ENCODE results near the gene NFASC.

The NFASC gene

DNA sequence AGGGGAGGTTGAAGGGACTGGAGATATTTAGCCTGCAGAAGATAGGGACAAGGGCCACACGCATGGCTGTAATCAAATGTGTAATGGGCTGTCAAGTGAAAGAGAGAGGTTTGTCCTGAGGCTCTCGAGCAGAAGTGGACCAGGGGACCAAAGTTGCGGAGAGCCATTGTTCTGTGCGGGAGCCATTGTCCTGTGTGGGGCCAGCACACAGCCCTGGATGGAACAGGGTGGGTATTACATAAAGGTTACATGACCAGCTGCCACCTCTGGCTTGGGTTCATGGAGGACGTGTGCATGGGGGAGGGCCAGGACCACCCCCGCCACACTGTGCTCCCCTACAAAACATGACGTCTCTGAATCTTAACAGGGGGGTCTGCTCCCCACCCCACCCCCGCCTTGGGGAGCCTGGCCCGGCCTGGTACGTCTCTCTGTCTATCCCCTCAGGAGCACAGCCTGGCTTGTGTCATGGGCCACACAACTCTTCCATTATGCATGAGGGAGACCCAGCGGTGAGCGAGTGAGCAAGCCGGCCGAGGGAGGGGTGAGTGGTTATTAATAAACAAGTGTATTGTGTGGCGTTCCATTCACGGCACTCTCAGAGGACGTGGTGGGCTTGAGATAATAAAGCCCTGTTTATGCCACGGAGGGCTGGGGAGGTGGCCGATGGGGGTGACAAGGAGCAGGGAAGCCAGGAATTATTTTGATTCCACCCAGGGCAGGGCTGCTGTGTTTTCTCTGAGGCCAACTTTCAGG, at the start of gene NFASC:
Gene NFASC, plus strand, starts transcription at position 703 of the 753 bp plus-strand sequence. CDS start 73,454 bp downstream, outside the sequence.
- DNase-seq, result peak; percentile 6

DNA sequence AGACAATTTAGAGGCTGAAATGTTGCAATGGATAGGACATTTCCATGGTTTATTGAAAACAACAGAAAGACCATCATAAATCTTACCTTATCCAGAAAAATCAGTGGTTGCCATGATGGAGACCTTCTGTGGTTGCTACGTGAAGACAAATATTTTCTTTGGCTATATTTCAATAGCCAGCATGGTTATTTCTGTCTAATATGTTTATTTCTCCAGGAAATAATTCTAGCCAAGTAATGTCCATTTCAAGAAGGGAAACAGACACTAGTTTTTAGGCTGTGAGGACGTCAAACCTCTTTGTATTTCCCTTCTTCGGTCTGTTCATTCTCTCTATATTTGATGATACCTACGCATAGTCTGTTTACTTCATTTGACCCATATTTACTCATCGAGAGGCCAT, 49.2 kb upstream of the NFASC start:
- no peak for DNase-seq

DNA sequence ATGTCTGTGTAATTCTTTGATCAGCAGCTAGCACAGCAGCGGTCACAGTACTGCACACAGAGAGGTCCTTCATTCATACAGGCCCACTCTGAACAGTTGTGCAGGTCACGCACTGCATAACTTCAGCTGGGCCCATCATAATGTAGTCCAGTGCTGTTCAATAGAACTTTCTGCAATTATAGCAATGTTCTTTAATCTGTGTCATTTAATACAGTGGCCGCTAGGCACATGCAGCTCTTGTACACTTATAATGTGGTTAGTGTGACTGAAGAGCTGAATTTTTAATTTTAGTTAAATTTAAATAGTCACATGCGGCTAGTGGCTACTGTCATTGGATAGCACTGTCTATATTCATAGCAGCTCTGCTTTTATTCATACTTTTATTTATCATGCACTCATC, 48.7 kb upstream of the NFASC start:
- no peak for DNase-seq

DNA sequence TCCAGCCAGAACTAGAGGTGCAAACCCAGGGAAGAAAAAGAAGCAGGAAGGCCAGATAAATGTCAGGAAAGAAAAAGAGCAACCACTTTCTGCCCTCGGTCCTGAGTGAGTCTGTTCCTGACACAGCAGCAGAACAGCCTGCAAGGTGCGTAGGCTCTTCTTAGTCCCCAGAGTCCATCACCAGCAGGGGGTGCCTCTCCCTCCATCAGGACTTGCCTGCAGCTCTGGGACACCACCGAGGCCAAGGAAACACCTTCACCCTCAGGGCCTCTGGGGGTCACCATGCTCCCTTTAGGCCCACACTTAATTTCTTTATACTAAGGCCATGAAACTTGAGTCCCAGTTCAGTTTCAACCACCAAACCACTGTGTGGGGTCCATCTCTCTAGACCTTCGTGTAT, 43.7 kb upstream of the NFASC start:
- no peak for DNase-seq

DNA sequence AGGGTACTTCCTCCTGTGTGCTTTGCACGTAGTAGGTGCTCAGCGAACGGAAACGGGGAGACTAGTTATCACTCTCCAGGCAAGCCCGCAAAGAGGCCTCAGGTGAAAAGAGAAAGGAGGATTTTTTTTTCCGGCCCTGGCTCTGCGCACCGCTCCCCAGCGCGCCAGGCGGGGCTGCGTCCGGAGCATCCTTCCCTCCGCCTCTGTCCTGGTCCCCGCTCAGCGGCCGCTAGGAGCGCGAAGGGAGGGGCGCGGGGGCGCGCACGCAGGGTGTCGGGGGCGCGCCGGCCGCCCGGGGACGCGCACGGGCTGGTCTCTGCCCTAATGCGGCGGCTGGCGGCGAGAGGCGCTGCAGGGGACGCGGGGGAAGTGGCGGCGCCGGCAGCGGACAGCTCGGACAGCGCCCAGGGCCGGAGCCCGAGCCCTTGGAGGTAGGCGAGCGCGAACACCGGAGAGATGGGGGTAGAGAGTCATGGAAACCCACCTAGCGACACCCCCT, 42.3 kb upstream of the NFASC start:
- DNase-seq, result peak; percentile 36

DNA sequence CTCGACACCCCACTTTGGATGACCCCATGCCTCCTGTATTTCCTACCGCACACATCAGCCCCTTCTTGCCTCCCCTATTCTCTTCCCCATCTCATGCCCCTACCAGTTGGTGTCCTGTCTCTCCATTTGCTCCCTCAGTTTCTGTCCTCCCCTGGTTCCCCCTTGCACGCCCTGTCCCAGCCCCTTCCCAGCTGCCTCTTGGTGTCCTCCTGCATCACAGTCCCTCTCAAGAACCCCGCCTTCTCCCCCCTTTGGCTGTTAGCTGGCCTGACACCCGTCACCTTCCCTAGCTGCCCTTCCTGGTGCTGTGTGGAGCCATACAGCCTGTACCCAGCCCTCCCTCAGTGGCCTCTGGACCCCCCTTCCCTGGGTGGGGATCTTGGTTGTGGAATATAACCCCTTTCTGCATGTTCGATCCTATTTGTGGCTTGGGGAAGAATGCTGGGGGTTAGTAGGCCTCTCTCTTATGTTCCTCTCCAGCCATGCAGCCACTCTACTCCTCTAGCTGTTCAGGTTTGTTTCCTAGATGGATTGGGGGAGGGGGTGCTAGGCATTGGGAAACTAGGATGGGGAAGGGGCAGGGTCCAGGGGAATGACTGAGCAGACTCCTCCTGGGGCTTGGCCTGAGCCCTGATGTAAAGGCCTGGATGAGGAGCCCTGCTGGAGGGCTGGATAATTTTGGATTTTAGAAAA, 41.4 kb upstream of the NFASC start:
- no peak for DNase-seq

DNA sequence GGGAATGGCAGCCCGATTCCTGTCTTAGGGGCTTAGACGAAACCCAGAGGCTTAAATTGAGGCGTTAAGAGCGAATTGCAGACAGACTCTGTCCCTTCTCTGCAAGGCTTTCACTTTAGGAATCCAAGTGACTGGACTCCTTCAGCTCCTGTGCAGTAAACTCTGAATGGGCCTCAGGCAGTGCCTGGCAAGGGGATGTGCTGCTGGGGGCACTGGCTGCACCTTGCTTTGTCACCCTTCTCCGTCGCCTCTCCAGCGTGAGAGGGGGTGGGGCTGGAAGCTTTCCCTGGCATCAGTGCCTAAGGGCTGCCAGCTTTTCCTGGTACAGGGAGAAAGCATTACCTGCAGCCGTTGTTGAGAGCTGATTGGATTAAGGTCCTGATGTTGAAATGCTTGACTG, 39.9 kb upstream of the NFASC start:
- DNase-seq, result no peak

DNA sequence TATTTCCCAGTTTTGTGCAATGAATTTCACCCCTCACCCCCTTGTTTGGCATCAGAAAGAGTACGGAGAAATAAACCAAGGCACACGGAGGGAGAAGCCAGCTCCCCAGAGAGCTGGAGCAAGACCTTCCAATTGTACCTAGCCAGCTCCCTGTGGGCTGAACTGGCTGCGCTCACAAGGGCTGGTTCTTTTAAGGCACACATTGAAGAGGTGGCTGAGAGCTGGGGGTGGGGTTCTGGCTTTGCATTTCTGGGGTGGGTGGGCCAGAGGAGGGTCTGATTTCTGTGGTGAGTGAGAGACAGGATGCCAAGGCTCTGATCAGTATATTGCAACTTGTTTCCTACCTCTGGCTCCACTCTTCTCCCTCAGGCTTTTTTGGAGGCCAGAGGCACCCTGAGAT, 39.5 kb upstream of the NFASC start:
- no peak for DNase-seq

DNA sequence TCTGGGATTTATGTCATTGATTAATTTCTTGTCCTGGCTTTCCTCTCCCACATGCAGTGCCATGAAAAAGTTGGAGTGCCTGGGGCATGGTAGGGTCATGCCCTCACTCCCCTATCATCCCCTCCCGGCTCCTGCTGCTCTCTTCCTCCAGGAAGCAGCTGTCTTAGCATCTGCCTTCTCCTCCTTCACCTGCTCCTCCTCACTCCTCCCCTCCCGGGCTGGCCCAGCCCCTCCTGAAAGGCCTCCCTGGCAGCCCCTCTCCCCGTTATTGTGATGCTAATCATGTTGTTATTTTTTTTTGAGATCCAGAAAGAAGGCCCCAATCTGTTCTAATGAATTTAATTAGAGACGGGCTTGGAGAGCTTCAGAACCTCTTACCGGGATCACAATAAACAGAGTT, 36.3 kb upstream of the NFASC start:
- DNase-seq, result no peak

DNA sequence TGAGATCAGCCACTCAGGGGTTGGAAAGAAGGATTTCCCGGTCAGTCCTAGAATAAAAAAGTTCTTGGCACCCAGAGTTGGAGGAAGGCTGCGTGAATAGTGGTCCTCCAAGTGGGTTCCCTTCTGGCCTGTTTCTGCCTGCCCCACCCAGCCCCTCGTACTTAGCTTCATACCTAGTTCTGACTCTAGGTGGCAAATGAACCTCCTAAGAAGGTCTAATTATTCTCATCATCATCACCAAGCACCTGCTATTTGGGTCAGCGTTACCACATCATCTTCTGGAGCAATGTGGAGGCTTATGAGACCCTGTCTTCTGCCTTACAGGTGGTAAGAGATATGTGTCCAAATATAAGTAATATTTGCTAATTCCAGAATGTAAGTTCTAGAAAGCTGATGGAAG, 35.9 kb upstream of the NFASC start:
- DNase-seq, result no peak

DNA sequence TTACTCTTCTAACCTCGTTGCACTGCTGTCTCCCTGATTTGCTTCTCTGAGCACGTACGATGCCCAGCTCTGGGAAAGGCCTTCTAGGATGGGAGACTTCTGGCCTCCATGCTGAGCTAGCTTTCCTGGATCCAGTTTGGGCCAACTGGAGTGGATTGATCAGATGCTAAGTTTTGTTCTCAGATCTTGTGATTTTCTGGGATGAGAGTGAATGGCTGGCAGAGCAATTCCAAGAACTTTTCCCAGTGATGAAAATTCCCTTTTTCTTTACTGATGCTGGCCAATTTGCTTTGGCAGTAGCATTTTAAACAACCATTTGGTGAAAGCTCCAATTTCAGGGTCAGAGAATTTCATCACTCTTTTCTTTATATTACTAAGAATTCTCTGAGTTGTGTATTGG, 34.9 kb upstream of the NFASC start:
- DNase-seq, result no peak

DNA sequence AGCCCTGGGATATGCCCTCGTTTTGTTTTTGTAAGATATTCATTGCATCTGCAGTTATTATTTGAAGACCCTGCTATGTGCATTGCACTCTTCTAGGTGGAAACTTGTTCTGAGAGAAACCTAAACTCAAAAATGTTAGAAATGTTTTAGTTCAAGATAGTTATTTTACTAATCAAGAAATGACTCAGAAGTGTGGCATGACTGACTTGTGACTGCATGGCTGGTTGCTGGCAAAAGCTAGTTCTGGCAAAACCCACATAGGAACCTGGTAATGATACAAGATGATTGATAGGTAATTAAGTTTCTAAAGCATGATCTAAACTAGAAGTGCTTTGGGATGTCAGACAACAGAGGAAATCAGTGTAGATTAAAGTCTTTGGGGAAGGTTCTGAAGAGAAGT, 33.8 kb upstream of the NFASC start:
- no peak for DNase-seq

DNA sequence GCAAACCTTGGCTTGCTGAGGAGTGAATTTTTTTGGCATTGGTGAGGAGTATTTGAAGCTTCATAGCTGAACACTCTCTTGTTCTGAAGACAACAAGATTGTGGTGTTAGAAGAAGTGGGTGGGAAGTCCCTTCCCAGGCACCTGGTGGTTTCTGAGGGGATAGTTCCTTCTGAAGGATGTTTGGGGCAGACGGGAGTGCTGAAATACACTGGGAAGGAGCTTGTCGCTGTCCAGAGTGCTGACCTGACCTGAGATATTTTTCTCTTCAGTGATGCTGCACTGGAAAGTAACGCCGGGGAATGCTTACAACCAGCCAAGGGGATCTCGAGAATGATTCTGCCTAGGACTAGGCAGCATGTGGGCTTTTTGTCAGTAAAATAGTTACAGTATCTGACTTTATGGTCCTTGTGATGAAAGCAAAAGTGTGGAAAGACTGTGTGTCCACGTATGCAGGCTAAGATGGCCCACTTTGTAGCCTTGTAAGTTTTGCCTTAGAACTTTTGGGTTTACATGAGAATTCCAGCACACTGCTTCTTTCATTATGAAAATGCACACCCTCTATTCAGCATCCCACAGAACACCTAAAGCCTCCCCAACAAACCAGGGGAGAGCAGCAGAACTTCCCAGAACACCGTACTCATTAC, 33.1 kb upstream of the NFASC start:
- DNase-seq, result no peak

DNA sequence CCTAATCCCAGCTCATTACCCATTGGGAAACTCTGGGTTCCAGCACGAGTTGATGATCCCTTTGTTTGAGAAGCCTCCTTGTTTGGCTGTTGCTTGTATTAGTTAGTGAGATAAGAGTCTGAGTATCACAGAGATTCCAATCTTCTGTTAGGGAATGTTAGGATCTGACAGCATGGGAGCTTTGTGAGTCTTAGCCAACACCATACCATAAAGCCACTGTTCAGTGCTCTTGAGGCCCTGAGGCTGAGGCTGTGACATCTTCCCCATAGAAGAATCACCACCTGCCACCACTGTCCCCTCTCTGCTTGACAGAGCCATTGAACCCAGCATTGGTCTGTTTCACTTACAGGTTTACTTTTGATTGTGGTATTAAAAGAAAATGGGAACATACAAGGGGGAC, 29.3 kb upstream of the NFASC start:
- DNase-seq, result no peak

DNA sequence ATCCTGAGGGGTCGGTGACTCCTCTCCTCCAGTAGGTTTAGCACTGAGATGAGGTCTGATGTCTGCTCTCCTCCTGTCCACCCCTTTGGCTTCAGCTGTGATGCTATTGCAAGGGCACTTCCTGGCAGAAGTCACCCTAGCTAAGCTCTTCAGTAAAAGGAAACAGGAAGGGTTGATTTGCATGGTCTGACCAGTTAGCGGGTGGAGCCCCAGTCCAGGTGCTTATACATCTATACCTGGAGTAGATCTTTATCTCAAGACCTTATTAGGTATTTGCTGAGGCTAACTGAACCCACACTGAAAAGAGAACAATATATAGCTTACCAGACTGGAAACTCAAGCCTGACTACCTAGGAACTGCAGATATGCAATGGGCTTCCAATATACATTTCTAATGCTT, 28.9 kb upstream of the NFASC start:
- DNase-seq, result no peak

DNA sequence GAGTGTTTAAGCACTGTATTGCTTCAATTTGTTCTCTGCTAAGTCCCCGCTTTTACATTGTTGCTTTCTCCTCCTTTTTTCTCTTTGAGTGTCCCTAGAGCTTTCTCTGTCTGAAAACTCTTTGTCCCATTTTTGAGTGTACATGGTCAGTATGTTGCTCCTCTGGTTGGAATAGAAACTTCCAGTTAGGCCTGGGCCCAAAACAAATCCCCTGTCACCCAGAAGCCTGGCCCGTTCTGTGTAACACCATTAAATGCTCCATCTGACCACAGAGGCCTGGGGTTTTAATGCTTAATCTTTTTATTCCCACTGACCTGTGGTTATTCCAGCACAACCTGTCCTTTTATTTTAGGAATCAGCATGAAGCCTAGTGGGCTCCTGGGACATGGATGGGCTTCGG, 28.3 kb upstream of the NFASC start:
- no peak for DNase-seq

DNA sequence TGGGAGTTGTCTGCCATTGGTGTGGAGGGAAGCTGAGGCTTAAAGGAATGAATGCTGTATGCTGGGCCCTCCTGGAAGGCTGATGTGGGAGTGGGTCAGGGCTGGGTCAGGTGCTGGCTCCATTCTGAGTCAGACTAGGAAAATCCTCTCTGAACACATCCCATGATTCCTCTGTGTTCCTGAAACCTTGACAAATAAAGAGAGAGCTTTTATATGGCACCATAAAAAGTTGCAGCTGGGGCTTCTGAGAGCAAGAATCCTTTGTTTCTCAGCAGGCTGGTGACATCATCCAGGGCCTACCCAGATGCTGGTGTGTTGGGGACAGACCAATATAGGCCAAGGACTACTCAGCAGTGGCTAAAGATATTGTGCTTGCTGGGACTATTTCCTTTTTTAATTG, 27.8 kb upstream of the NFASC start:
- no peak for DNase-seq

DNA sequence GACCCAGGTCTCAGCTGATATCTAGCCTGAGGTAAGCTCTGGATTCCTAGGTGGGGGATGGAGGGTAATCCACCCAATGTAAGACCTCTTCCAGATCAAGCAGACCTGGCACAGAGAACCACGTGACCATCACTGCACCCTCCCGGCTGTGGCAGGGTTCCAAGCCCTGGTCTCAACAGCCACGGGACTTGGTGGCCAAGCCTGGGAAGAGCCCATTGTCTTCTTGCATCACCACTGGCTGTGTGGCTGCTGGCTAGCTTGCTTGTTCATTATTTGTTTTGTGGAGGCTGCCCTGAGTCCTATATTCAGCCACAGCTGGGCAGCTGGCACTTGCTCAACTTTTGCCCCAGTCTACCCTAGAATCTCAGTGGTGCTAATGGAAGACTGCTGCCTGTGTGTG, 24.1 kb upstream of the NFASC start:
- no peak for DNase-seq

DNA sequence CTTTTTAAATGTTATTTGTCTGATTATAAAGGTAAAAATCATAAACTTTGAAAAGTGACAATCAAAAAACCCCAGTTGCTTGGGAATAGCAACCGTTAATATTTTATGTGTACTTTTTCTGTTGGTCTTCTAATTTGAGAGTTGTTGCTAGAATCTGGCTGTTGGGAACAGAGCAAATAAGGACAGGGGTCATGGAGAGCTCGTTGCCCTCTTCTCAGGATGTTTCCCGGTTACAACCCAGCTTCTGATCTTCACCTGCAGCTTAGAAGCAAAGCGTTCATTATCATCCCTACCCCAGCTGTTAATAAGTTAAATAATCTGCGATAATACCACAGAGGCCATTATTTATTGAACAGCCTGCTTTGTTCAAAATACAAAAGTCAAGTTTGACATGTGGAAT, 22.1 kb upstream of the NFASC start:
- DNase-seq, result no peak

DNA sequence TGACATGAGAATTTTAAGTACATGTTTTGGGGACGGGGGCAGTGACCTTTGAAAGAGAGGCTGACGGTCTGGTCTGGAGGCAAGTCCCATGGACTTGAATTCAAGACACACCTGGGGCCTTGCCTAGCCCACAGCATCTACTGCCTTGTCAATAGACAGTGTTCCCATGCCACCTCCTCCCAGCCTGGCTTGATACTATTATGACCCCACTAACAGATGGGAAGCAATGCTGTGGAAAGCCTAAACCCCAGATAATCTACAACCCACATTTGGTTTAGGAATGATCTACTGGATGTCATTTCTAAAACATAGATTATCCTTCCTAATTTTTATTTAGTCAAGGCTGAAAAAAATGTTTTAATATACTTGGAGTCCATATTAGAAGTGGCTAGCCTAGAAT, 17.8 kb upstream of the NFASC start:
- no peak for DNase-seq

DNA sequence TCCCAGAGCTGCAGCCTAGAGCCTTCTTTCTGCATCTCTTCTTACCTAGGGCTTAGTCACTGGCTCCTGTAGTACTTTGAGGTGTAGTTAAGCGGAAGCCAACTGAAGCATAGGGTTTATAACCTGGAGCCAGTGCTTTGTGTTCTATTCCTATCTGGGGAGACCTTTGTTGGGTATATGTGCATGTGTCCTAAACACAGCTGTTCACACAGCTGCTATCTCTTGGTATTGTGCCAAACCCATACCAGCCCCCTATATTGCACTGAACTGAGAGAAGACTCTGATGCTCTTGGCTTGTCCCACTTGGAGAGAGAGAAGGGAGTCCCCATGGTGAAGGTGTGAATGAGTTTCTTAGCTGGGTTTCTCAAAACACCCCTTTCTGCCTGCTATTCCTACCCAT, 17.2 kb upstream of the NFASC start:
- DNase-seq, result no peak

DNA sequence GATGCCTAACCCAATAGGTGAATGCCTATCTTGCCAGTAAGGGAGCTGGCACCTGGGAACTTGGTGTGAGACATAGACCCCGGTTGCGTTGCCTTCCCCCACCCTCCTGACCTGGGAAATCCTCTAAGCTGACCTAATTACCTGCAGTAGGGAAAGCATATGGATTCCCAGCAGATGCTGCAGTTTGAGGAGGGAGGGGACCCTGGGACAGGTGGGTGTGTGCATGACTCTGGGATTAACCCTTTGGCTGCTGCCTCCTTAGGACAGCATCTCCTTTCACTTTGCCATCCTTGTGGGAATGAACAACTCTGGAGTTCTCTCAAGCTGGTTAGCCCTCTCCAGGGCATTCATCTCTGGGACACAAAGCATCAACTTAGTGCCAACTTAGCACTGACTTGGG, 16.4 kb upstream of the NFASC start:
- no peak for DNase-seq

DNA sequence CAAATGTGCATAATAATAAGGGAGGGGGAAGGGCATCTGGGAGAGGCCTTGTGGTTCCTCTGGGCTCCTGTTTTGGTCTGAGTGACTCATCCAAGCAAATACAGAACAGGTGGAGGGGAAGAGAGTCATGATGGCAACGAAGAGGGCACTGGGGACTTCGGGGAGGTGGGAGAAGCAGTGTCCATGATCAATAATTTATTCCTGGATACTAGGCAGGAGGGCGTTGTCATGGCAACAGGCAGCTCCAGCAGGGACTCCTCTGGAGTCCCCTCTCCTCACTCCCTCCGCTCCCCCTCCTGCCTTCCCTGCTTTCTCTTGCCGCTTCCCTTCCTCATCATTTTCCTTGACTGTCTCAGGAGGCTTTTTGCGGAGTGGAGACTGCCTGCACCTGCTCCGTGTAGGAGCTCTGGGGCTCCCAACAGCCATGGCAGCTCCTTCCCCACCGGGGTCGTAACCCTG, 12.3 kb upstream of the NFASC start:
- no peak for DNase-seq

DNA sequence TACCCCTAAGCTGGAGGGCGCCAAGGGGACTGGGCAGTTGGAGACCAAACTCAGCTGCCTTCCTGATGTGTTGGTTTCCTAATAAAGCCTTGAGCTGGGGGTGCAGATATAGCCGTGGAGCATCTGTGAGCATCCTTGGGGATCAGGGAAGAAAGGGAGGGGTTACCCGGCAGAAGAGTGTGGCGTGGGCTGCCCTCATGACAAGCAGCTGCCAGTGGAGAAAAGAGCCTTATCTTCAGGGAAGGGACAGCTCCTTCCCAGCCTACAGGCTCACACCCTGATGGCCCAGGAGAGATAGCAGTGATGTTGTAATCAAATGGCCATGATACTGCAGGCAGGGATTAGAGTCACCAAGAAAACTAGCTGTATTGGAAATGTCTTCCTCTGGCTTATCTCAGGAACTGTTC, 10.8 kb upstream of the NFASC start:
- no peak for DNase-seq
